ENCODE measurements around the gene SEMA3B.

Gene SEMA3B

GRCh38 chr3:50268703-50269451, at the start of gene SEMA3B:
SEMA3B (plus strand) TSS chr3:50269147; CDS start chr3:50269241, 94 bp downstream.
- no peak for DNase-seq (ENCODE audit: insufficient read length, low spot score)
- TF ChIP-seq CTCF (IDR thresholded peaks at IDR 0.05; ENCODE audit: insufficient read depth, missing control alignments): no peak
- no peak for FAIRE-seq

- TF ChIP-seq CTCF (IDR thresholded peaks at IDR 0.05; ENCODE audit: insufficient read depth, missing control alignments): no peak
- FAIRE-seq: no peak
These were observed 49.7 kb upstream of the SEMA3B start for GRCh38 chr3:50219285-50219684.

GRCh38 chr3:50220109-50220508, 48.8 kb upstream of the SEMA3B start:
- DNase-seq (ENCODE audit: insufficient read length, low spot score) (no peak), FAIRE-seq (no peak)
- no peak for TF ChIP-seq CTCF (IDR thresholded peaks at IDR 0.05; ENCODE audit: insufficient read depth, missing control alignments)

More at GRCh38 chr3:50219285-50219684, 49.7 kb upstream of the SEMA3B start:
- DNase-seq (ENCODE audit: insufficient read length, low spot score): no peak

GRCh38 chr3:50221051-50221410, 47.9 kb upstream of the SEMA3B start:
- FAIRE-seq (no peak), DNase-seq (ENCODE audit: insufficient read length, low spot score) (no peak)
- no peak for TF ChIP-seq CTCF (IDR thresholded peaks at IDR 0.05; ENCODE audit: insufficient read depth, missing control alignments)

- TF ChIP-seq CTCF (IDR thresholded peaks at IDR 0.05; ENCODE audit: insufficient read depth, missing control alignments): no peak
- FAIRE-seq: no peak
- no peak for DNase-seq (ENCODE audit: insufficient read length, low spot score)
These were observed 47.4 kb upstream of the SEMA3B start for GRCh38 chr3:50221411-50222168.

- no peak for FAIRE-seq
- no peak for TF ChIP-seq CTCF (IDR thresholded peaks at IDR 0.05; ENCODE audit: insufficient read depth, missing control alignments)
- DNase-seq (ENCODE audit: insufficient read length, low spot score): no peak
These were observed 46.8 kb upstream of the SEMA3B start for GRCh38 chr3:50222169-50222528.

GRCh38 chr3:50224639-50225038, 44.3 kb upstream of the SEMA3B start:
- DNase-seq (ENCODE audit: insufficient read length, low spot score) (no peak), FAIRE-seq (no peak)
- no peak for TF ChIP-seq CTCF (IDR thresholded peaks at IDR 0.05; ENCODE audit: insufficient read depth, missing control alignments)

Data from D721Med (cell line).